ENCODE results near the gene SLC44A1.

The SLC44A1 gene

GRCh38 chr9:105306351-105307140 is 62.1 kb downstream of the SLC44A1 start:
- DNase-seq, result no peak

- no peak for DNase-seq
Measured at GRCh38 chr9:105307591-105308130, 63.2 kb downstream of the SLC44A1 start.

GRCh38 chr9:105308461-105309341 is 64.2 kb downstream of the SLC44A1 start:
- DNase-seq, result no peak

- peak; percentile 7 for DNase-seq
Measured at GRCh38 chr9:105309531-105309931, 65.1 kb downstream of the SLC44A1 start.

- no peak for DNase-seq
Measured at GRCh38 chr9:105311306-105311705, 66.9 kb downstream of the SLC44A1 start.

- no peak for DNase-seq
Measured at GRCh38 chr9:105313238-105313637, 68.8 kb downstream of the SLC44A1 start.

- no peak for DNase-seq
Measured at GRCh38 chr9:105316703-105317102, 72.3 kb downstream of the SLC44A1 start.

- no peak for DNase-seq
Measured at GRCh38 chr9:105318729-105319191, 74.3 kb downstream of the SLC44A1 start.

- no peak for DNase-seq
Measured at GRCh38 chr9:105319202-105319813, 74.9 kb downstream of the SLC44A1 start.

GRCh38 chr9:105320568-105320967 is 76.1 kb downstream of the SLC44A1 start:
- no peak for DNase-seq

- no peak for DNase-seq
Measured at GRCh38 chr9:105328296-105328695, 83.8 kb downstream of the SLC44A1 start.

GRCh38 chr9:105328872-105329718 is 84.6 kb downstream of the SLC44A1 start:
- DNase-seq, result no peak

- no peak for DNase-seq
Measured at GRCh38 chr9:105329719-105330062, 85.2 kb downstream of the SLC44A1 start.

GRCh38 chr9:105330201-105330600 is 85.8 kb downstream of the SLC44A1 start:
- no peak for DNase-seq

- DNase-seq, result no peak
Measured at GRCh38 chr9:105330755-105331154, 86.3 kb downstream of the SLC44A1 start.

GRCh38 chr9:105331160-105331559 is 86.7 kb downstream of the SLC44A1 start:
- DNase-seq, result no peak

GRCh38 chr9:105331755-105332154 is 87.3 kb downstream of the SLC44A1 start:
- no peak for DNase-seq

GRCh38 chr9:105332471-105332870 is 88.0 kb downstream of the SLC44A1 start:
- DNase-seq, result no peak

GRCh38 chr9:105333076-105333475 is 88.6 kb downstream of the SLC44A1 start:
- no peak for DNase-seq

- DNase-seq, result no peak
Measured at GRCh38 chr9:105333811-105334210, 89.4 kb downstream of the SLC44A1 start.

GRCh38 chr9:105338308-105338707 is 93.9 kb downstream of the SLC44A1 start:
- DNase-seq, result no peak

- no peak for DNase-seq
Measured at GRCh38 chr9:105339849-105340248, 95.4 kb downstream of the SLC44A1 start.
